Measurements from ENCODE around the gene ZNF132.
"Not testable (repeated sequence)": the region's sequence is repeated elsewhere in the genome, so short reads cannot be mapped to it uniquely, and the experiment has no call there.

ZNF132 gene

GRCh38 chr19:58468216-58468839 is 28.4 kb upstream of the ZNF132 start:
- DNase-seq (ENCODE audit: low read depth in 2 of 2, low spot score in 1 of 2), result no peak

- DNase-seq (ENCODE audit: low read depth in 2 of 2, low spot score in 1 of 2), result peak; percentile 94 to 96
These were observed 27.0 kb upstream of the ZNF132 start, which contains the start of gene ZNF324 for GRCh38 chr19:58466760-58467589. TSS of gene ZNF324 (plus strand) at chr19:58467080. CDS start at chr19:58469186, 2,106 bp downstream.

GRCh38 chr19:58466089-58466759 is 26.3 kb upstream of the ZNF132 start:
- no peak for DNase-seq (ENCODE audit: low read depth in 2 of 2, low spot score in 1 of 2)

GRCh38 chr19:58460039-58460438 is 20.1 kb upstream of the ZNF132 start:
- DNase-seq (ENCODE audit: low read depth in 2 of 2, low spot score in 1 of 2), result no peak

DNA sequence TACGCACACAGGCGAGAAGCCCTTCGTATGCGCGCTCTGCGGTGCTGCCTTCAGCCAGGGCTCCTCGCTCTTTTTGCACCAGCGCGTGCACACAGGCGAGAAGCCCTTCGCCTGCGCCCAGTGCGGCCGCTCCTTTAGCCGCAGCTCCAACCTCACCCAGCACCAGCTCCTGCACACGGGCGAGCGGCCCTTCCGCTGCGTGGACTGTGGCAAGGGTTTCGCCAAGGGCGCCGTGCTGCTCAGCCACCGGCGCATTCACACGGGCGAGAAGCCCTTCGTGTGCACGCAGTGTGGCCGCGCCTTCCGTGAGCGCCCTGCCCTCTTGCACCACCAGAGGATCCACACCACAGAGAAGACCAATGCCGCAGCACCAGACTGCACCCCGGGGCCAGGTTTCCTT is 16.2 kb upstream of the ZNF132 start:
- DNase-seq (ENCODE audit: low read depth in 2 of 2, low spot score in 1 of 2), result no peak

GRCh38 chr19:58455306-58455705 is 15.4 kb upstream of the ZNF132 start:
- DNase-seq (ENCODE audit: low read depth in 2 of 2, low spot score in 1 of 2), result no peak

- DNase-seq (ENCODE audit: low read depth in 2 of 2, low spot score in 1 of 2), result no peak
These were observed 13.8 kb upstream of the ZNF132 start for GRCh38 chr19:58453743-58454142.

- DNase-seq (ENCODE audit: low read depth in 2 of 2, low spot score in 1 of 2), result peak; percentile 91 to 93
These were observed 11.6 kb upstream of the ZNF132 start, which contains the start of gene ZNF324B for GRCh38 chr19:58451358-58452101. TSS of gene ZNF324B (plus strand) at chr19:58451622. CDS start at chr19:58453702, 2,080 bp downstream.

DNA sequence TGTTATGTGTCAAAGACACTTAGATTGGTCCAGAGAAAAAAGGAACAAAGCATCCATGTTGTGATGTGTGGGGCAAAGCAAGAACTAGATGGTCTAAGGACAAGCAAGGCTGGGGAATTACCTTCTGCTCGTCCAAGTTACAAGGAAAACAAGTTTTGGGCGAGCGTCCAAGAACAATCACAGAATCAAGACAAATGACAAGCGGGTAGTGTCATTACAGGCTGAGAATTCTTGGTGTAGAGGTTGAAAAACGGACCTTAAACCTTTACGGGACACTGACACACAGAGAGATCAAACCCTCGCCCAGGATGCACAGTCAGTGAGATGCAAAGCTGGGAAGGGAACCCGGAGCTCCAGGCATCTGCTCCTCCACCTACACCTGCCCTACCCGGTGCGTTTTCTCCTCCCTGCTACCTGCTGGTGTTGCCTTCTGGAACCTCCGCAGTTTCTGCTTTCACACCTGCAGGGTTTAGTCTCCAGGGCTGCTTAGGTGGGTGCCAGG is 11.0 kb upstream of the ZNF132 start:
- no peak for DNase-seq (ENCODE audit: low read depth in 2 of 2, low spot score in 1 of 2)

GRCh38 chr19:58449980-58450379 is 10.0 kb upstream of the ZNF132 start:
- not testable (repeated sequence) for DNase-seq (ENCODE audit: low read depth in 2 of 2, low spot score in 1 of 2)

- DNase-seq (ENCODE audit: low read depth in 2 of 2, low spot score in 1 of 2), result not testable (repeated sequence)
These were observed 8.9 kb upstream of the ZNF132 start for GRCh38 chr19:58448860-58449259.

DNA sequence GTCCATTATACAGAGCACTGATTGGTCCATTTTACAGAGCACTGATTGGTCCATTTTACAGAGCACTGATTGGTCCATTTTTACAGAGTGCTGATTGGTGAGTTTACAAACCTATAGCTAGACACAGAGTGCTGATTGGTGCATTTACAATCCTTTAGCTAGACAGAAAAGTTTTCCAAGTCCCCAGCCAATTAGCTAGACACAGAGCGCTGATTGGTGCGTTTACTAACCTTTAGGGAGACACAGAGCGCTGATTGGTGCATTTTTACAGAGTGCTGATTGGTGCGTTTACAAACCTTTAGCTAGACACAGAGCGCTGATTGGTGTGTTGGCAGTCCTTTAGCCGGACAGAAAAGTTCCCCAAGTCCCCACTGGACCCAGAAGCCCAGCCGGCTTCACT is 3.0 kb upstream of the ZNF132 start:
- not testable (repeated sequence) for DNase-seq (ENCODE audit: low read depth in 2 of 2, low spot score in 1 of 2)

DNA sequence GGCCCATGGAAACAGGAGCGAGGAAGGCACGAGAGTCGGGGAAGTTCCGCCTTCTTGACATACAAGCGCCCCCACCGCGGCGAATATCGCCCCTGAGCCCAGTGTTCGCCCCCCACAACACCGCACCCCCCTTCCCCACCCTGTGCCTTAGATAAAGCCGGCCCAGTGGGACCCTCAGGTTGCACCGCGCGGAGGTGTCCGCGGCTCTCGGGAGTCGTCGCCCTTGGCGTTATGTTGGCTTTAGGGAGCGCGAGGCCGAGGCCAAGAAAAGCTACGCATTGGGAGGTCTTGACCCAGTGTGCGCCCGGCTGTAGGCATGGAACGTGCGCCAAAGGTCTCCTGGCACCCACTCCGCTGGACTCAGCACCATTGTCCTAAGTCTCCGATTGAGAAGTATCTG is 603 bp upstream of the ZNF132 start:
- no peak for DNase-seq (ENCODE audit: low read depth in 2 of 2, low spot score in 1 of 2)

DNA sequence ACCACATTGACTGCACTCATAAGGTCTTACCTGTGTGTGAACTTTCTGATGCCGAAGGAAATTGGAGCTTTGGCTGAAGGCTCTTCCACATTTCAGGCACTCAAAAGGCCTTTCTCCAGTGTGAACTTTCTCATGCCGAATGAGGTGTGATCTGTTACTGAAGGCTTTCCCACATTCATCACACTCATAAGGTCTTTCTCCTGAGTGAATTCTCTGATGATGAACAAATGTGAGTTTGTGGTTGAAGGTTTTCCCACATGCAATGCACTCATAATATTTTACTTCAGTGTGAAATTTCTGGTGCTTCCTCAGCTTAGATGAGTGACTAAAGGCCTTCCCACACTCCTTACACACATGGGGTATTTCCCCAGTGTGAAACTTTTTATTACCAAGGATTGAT is 5.7 kb downstream of the ZNF132 start:
- DNase-seq (ENCODE audit: low read depth in 2 of 2, low spot score in 1 of 2), result no peak

GRCh38 chr19:58429745-58430144 is 10.2 kb downstream of the ZNF132 start:
- DNase-seq (ENCODE audit: low read depth in 2 of 2, low spot score in 1 of 2), result no peak

DNA sequence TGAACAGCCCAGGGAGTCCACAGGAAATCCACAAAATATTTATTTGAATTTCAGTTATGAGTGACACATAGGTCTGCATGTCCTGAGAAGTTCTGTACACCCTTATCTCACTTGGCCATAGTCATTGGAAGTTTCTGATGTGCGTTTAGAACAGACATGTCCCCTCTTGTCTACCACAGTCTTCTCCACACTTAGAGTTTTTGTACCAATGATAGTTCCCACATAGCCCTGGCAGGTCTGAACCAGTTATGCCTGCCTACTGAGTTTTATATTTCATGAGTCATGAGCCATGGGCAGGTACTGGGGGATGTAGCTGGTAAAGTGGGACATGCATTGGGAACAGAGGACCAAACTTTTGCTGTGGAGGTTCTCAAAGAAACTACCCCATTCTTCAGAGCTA is 11.3 kb downstream of the ZNF132 start:
- DNase-seq (ENCODE audit: low read depth in 2 of 2, low spot score in 1 of 2), result no peak

- no peak for DNase-seq (ENCODE audit: low read depth in 2 of 2, low spot score in 1 of 2)
These were observed 22.9 kb downstream of the ZNF132 start for GRCh38 chr19:58417071-58417470.

- no peak for DNase-seq (ENCODE audit: low read depth in 2 of 2, low spot score in 1 of 2)
These were observed 23.3 kb downstream of the ZNF132 start for GRCh38 chr19:58416604-58417003.

- DNase-seq (ENCODE audit: low read depth in 2 of 2, low spot score in 1 of 2), result no peak
These were observed 30.8 kb downstream of the ZNF132 start for GRCh38 chr19:58409010-58409790.
